Hepatocyte (in vitro differentiated cells): ENCODE results near the gene CLEC2B.

ENCODE experiments used
- CTCF ChIP-seq: fragments of 200-600 bp; sonication (generic); IDR thresholded peaks from 2 replicates; pipeline ENCODE4 v1.5.1; 2016; ENCODE audit warnings: antibody characterized with exemption, mild to moderate bottlenecking; ENCODE audit not compliant: poor library complexity
- EZH2 ChIP-seq: fragments of 200-600 bp; sonication (generic); IDR thresholded peaks from 2 replicates; pipeline ENCODE4 v1.6.1; 2016; ENCODE audit warnings: antibody characterized with exemption, mild to moderate bottlenecking, borderline replicate concordance
- EZH2phosphoT487 ChIP-seq: fragments of 200-600 bp; sonication (generic); IDR thresholded peaks from one replicate; pipeline ENCODE4 v1.6.1; 2018; ENCODE audit warnings: antibody characterized with exemption, mild to moderate bottlenecking, low read depth, moderate library complexity; ENCODE audit not compliant: unreplicated experiment, severe bottlenecking

- TF ChIP-seq CTCF (no peak), EZH2phosphoT487 (no peak), EZH2 (no peak)
Observed at GRCh38 chr12:9858135-9858534, 11.0 kb downstream of the CLEC2B start.
